ENCODE results near the gene AHCY.
"Not testable (repeated sequence)": the region's sequence is repeated elsewhere in the genome, so short reads cannot be mapped to it uniquely, and the experiment has no call there.

DNA sequence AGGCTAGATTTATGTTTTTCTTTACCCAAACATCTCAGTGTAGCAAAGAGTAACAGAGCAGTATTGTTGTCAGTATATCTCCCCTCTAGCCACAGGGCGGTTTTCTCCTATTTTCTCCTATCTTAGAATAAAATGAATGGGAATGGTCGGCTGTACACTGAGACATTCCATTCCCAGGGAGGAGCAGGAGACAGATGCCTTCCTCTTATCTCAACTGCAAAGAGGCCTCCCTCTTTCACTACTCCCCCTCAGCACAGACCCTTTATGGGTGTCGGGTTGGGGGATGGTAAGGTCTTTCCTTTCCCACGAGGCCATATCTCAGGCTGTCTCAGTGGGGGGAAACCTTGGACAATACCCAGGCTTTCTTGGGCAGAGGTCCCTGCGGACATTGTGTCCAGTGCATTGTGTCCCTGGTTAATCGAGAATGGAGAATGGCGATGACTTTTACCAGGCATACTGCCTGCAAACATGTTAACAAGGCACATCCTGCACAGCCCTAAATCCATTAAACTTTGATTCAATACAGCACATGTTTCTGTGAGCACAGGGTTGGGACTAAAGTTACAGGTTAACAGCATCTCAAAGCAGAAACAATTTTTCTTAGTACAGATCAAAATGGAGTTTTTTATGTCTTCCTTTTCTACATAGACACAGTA is 50.6 kb downstream of the AHCY start:
- TF ChIP-seq TAF1 (IDR thresholded peaks at IDR 0.05; ENCODE audit: low read depth); POLR2AphosphoS5 (IDR thresholded peaks at IDR 0.05); EZH2 (IDR thresholded peaks at IDR 0.05; ENCODE audit: borderline replicate concordance, insufficient read depth, low read length, poor library complexity, severe bottlenecking); RAD21 (conservative IDR thresholded peaks at IDR 0.05); EP300 (conservative IDR thresholded peaks at IDR 0.05; ENCODE audit: poor library complexity, severe bottlenecking); SMC3 (conservative IDR thresholded peaks at IDR 0.05; ENCODE audit: poor library complexity); MXI1 (conservative IDR thresholded peaks at IDR 0.05; ENCODE audit: poor library complexity, severe bottlenecking): not testable (repeated sequence)
- TF ChIP-seq, protein P1, sequence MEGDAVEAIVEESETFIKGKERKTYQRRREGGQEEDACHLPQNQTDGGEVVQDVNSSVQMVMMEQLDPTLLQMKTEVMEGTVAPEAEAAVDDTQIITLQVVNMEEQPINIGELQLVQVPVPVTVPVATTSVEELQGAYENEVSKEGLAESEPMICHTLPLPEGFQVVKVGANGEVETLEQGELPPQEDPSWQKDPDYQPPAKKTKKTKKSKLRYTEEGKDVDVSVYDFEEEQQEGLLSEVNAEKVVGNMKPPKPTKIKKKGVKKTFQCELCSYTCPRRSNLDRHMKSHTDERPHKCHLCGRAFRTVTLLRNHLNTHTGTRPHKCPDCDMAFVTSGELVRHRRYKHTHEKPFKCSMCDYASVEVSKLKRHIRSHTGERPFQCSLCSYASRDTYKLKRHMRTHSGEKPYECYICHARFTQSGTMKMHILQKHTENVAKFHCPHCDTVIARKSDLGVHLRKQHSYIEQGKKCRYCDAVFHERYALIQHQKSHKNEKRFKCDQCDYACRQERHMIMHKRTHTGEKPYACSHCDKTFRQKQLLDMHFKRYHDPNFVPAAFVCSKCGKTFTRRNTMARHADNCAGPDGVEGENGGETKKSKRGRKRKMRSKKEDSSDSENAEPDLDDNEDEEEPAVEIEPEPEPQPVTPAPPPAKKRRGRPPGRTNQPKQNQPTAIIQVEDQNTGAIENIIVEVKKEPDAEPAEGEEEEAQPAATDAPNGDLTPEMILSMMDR (IDR thresholded peaks at IDR 0.05; ENCODE audit: poor library complexity, severe bottlenecking), result not testable (repeated sequence)
- TF ChIP-seq, protein P2, sequence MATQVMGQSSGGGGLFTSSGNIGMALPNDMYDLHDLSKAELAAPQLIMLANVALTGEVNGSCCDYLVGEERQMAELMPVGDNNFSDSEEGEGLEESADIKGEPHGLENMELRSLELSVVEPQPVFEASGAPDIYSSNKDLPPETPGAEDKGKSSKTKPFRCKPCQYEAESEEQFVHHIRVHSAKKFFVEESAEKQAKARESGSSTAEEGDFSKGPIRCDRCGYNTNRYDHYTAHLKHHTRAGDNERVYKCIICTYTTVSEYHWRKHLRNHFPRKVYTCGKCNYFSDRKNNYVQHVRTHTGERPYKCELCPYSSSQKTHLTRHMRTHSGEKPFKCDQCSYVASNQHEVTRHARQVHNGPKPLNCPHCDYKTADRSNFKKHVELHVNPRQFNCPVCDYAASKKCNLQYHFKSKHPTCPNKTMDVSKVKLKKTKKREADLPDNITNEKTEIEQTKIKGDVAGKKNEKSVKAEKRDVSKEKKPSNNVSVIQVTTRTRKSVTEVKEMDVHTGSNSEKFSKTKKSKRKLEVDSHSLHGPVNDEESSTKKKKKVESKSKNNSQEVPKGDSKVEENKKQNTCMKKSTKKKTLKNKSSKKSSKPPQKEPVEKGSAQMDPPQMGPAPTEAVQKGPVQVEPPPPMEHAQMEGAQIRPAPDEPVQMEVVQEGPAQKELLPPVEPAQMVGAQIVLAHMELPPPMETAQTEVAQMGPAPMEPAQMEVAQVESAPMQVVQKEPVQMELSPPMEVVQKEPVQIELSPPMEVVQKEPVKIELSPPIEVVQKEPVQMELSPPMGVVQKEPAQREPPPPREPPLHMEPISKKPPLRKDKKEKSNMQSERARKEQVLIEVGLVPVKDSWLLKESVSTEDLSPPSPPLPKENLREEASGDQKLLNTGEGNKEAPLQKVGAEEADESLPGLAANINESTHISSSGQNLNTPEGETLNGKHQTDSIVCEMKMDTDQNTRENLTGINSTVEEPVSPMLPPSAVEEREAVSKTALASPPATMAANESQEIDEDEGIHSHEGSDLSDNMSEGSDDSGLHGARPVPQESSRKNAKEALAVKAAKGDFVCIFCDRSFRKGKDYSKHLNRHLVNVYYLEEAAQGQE (IDR thresholded peaks at IDR 0.05; ENCODE audit: borderline replicate concordance), result not testable (repeated sequence)
